IPS-NIHi7 (cell line): Measurements from ENCODE around the gene PTPRN2.
"Not testable (repeated sequence)": the region's sequence is repeated elsewhere in the genome, so short reads cannot be mapped to it uniquely, and the experiment has no call there.

ENCODE experiments used
- DNase-seq: peaks from one replicate; pipeline ENCODE4 v3.0.0; 2012; ENCODE audit warnings: mixed read lengths; ENCODE audit errors: extremely low spot score

Gene PTPRN2

DNA sequence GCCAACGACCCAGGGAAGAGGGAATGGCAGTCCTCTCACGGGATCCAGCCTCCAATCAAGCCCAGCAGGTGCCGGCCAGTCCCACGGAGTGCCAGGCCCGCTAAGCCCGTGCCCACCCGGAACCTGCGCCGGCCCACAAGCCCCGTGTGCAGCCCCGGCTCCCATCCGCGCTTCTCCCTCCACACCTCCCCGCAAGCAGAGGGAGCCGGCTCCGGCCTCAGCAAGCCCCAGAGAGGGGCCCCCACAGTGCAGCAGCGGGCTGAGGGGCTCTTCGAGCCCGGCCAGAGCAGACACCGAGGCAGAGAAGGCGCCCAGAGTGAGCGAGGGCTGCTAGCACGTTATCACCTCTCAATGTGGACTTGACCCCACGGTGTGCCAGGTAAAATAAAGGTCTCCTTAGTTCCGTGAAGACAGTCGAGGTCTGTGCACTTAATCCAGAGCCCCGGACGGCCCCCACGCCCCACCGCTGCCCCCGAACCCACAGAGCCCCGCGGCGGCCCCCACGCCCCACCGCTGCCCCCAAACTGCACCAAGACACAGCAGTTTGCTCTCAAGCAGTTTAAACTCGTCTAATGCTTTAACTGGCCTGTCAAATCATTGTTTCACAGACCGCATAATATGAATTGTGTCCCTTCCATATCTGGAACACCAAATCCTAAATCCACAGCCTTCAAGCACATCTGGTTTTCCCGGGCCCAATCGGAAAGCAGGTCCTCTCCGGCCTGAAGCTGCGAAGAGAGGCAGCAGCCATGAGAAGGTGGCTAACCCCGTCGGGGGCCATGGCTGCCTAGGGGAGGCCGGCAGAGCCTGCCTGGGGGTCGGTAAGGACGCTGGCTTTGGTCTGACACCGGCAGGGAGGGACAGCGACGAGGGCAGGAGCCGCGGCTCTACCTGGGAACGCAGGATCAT lies 307.8 kb downstream of the PTPRN2 start:
- no peak for DNase-seq

DNA sequence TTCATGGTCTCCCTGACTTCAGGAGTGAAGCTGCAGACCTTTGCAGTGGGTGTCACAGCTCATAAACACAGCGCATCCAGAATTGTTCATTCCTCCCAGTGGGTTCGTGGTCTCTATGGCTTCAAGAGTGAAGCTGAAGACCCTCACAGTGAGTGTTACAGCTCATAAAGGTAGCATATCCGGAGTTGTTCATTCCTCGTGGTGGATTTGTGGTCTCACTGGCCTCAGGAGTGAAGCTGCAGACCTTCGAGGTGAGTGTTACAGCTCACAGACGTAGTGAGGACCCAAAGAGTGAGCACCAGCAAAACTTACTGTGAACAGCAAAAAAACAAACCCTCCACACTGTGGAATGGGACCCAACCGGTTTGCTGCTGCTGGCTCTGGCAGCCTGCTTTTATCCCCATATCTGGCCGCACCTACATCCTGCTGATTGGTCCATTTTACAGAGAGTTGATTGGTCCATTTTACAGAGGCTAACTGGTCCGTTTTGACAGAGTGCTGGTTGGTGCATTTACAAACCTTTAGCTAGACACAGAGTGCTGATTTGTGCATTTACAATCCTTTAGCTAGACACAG lies 308.8 kb downstream of the PTPRN2 start:
- DNase-seq: no peak

DNA sequence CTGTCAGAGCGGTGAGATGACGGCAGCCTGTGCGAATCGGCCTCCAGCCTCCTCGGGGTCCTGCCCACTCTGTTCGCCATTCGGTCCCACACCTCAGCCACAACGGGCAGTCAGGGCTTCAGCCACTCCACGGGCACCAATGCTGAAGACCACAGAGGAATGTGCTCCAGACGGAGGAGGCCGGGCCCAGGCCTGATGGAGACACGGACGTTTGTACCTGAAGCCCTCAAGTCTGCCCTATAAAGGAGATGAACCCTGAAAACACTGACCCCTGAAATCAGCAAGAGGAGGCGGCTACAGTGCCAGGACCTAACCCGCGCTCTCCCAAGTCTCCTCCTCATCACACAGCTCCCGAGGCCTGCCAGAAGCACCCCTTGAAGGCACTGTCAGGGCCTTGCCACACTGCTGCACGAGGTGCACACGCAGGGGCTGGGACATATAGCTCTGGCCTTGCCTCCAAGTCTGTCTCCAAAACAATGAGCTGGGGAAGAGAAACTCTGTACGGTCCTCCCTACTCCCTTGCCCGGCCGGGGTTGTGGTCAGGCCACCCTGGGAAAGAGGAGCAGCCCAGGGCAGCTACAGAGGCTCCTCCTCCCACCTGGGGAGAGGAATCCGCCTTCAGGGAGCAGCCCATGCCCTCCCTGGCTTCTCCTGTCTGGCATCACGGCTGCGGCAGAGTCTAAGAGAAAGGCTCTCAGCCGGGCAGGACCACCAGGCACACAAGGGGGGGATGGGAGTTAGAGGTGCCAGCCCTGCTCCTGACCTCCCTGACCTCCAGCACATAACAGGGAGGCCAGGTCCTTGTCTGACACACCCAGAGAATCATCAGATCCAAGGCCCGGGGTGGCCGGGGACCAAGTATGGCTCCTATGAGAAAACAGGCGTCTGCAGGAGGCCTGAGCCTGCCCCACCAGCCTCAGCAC lies 310.1 kb downstream of the PTPRN2 start:
- no peak for DNase-seq

DNA sequence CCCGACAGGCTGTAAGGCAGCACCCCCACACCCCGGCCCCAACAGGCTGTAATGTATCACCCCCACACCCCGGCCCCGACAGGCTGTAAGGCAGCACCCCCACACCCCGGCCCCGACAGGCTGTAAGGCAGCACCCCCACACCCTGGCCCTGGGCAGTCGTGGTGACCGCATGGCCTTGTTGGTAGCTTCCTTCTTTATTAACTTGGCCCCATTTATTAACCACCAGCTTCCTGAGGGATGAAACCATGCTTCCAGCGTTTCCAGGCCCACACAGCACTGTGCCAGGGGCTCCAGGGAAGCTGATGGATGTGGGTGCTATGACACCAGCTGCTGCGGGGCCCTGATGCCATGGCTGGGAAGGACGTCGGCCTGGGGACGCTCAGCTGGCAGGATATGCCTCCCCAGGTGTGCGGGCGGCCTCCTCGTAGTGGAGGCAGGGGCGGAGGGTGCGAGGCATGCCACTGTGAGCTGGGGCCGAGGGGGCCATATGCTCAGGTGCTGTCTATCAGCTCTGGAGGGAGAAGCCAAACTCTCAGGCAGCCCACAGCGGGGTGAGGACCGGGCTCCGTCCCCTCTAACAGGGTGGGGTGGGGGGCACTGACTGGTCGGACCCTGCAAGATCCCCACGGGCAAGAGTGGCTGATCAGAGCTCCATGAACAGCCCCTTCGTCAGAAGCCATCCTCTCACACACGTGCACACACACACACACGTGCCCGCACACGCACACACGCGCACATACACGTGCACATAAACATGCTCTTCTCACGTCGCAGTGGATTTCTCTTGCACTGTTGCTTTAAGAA lies 311.0 kb downstream of the PTPRN2 start:
- DNase-seq: no peak

DNA sequence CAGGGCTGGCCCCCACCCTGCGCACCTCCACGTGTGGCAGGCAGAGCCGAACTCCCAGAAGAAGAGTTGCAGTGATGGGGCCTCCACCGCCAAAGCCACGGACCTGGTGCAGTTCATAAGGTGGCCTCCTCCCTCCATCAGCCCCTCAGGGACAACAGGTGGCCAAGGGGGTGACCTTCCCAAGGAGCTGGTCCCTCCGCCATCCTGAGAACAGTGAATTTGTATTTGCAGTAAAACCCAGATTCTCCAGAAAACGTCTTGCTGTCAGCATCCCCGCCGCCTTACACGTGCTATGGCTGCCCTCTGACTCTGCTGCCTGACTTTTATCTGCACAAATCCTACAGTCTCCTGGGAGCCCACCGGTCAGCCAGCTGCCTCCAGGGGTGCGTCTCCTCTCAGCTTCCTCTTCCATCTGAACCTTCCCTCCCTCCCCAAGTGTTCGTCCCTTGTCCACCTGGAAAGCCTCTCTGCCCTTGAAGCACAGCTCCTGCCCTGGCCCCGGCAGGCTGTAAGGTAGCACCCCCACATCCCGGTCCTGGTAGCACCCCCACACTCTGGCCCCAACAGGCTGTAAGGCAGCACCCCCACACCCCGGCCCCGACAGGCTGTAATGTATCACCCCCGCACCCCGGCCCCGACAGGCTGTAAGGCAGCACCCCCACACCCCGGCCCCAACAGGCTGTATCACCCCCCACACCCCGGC lies 311.8 kb downstream of the PTPRN2 start:
- no peak for DNase-seq

DNA sequence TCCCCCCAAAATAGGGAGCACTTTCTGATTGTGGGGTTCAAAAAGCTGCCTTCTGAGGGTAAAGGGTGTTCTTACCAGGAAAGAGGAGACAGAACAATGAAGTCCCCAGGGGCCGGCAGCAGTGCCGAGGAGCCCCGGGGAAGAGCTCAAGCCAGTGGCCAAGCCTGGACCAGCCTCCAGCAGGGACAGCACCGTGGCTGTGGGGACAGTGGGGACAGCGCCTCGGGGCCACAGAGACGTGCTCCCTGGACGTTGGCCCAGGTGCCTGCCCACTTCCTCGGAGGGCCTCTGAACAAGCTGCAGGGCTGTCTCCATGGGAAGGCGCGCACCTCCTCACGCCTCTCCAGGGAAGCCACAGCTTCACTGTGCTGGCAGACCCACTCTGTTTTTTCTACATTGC lies 312.6 kb downstream of the PTPRN2 start:
- no peak for DNase-seq

DNA sequence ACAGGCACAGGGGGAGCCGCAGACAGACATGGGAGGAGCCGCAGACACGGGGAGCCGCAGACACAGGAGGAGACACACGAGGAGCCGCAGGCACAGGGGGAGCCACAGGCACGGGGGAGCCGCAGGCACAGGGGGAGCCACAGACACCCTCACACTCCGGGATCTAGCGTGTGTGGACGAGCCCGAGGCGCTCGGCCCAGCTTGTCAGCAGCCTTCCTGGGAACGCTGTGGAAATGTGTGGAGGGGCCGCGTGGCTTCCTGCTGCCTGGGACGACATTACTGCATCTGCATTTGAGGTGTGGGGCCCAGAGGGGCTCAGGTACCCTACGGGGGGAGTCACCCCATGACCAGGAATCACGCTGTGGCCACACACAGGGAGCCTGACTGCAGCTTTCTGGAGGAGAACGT lies 313.2 kb downstream of the PTPRN2 start:
- no peak for DNase-seq

DNA sequence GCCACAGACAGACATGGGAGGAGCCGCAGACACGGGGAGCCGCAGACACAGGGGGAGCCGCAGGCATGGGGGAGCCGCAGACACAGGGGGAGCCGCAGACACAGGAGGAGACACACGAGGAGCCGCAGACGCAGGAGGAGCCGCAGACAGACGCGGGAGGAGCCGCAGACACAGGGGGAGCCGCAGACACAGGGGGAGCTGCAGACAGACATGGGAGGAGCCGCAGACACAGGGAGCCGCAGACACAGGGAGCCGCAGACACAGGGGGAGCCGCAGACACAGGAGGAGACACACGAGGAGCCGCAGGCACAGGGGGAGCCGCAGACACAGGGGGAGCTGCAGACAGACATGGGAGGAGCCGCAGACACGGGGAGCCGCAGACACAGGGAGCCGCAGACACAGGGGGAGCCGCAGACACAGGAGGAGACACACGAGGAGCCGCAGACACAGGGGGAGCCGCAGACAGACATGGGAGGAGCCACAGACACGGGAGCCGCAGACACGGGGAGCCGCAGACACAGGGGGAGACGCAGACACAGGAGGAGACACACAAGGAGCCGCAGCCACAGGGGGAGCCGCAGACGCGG lies 313.8 kb downstream of the PTPRN2 start:
- DNase-seq: not testable (repeated sequence)

DNA sequence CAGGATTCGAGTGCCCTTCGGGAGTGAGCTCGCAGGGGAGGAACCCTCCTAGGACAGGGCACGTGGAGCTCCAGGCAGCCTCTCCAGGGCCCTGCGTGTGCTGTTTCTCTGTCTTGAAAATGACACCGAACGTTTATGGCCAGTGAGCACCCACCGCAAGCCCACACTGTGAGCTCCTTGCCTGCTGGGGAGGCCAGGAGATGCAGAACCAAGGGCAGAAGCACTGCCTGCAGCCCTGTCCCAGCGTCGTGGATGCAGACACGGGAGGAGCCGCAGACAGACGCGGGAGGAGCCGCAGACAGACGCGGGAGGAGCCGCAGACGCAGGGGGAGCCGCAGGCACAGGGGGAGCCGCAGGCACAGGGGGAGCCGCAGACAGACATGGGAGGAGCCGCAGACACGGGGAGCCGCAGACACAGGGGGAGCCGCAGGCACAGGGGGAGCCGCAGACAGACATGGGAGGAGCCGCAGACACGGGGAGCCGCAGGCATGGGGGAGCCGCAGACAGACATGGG lies 314.4 kb downstream of the PTPRN2 start:
- DNase-seq: no peak

DNA sequence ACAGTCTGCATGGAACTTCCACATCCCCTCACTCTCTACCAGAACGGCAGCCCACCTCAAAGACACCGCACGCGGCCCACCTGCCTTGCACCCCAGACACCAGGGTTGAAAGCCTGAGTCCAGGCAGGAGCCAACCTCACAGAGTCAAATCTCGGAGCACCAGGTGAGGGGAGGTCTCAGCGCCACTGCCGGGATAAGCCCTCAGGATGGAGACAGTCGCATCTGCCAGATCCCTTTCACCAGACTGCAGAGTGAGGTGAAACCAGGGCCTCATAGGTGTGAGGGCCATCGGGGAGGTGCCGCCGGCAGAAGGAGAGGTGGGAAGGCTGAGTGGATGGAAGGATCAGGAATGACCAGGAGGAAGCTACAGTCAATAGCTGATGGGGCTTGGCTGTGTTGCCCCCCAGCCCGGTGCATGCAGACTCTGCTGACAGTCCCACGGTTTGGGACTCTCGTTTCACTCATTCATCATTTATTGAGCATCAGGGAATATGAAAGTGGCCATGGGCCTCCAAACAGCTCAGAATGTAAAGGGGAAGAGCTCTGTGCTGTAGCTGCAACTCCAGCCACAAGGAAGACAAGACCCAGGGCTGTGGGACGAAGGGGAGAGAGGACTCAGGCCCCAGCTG lies 315.0 kb downstream of the PTPRN2 start:
- DNase-seq: no peak

DNA sequence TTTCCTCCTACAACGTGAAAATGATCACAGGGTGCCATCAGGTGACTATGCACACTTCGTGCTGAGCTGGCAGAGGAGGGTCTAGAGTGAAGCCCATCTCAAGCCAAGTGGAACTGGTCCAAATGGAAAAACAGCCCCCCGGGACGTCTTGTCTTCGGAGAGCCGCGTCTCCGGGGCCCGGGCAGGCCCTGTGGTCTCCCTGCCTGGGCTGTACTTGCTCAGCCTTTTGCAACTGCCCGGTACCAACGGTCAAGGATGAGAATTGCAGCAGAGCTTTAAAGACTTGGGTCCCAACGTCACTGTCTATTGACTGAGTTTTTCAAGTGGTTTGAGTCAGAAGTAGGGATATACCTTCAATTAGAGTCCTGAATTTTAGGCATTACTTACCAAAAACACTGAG lies 315.5 kb downstream of the PTPRN2 start:
- no peak for DNase-seq

DNA sequence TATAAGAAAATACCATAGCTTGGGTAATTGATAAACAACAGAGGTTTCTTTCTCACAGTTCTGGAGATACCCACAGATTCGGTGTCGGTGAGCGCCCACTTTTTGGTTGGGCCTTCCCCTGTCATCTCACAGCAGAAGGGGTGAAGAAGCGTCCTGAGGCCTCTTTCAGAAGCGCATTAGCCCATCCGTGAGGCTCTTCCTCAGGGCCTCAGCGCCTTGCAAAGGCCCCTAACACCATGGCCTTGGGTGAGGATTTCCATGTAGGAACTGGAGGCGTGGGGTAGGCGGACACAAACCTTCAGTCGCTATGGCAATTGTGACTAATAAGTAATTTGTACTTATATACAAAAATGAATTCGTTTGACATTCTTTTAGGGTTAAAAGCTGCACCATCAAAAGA lies 316.0 kb downstream of the PTPRN2 start:
- no peak for DNase-seq

DNA sequence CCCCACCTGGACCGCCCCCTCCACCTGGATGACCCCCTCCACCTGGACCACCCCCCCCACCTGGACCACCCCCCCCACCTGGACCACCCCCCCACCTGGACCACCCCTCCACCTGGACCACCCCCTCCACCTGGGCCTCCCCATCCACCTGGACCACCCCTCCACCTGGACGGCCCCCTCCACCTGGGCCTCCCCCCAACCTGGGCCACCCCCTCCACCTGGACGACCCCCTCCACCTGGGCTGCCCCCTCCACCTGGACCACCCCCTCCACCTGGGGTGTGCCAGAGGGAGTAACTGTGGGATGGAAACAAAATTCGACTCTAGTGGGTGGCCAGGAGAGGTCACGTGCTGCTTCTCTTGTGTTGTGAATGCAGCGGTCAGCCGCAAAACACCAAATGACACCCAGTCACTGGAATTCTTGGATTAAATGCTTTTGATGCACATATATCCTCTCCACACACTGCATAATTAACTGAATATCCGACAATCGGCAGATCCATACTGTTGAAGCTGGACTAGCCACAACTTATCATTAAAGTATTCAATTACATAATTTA lies 316.7 kb downstream of the PTPRN2 start:
- DNase-seq: no peak

DNA sequence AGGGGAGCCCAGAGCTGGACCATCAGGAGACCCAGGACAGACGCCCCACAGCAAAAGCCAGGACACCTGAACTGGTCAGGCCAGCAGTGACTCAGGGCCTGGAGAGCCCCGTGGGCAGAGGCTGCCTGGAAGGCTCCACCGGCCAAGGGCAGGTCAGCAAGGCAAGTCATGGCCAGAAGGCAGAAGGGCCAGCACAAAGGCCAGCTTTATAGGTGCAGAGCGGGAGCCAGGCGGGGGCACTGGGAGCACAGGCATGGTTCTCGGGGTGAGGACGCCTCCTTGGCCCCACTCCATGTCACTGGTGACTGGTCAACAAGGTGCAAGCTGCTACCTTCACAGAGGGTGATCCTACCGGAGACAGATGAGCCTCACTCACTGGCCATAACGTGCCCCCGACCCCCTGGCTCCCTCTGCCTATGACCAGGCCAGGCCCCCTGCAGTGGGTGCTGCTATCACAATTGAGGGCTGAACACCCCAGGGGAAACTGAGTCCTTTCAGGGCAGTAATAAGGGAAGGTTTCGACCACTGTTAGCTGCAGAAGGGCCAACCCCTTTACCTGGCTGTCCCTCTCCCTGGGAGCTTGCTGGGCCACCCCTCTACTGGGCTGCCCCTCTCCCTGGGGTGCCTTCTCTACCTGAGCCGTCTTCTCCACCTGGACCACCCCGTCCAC lies 317.4 kb downstream of the PTPRN2 start:
- DNase-seq: no peak

DNA sequence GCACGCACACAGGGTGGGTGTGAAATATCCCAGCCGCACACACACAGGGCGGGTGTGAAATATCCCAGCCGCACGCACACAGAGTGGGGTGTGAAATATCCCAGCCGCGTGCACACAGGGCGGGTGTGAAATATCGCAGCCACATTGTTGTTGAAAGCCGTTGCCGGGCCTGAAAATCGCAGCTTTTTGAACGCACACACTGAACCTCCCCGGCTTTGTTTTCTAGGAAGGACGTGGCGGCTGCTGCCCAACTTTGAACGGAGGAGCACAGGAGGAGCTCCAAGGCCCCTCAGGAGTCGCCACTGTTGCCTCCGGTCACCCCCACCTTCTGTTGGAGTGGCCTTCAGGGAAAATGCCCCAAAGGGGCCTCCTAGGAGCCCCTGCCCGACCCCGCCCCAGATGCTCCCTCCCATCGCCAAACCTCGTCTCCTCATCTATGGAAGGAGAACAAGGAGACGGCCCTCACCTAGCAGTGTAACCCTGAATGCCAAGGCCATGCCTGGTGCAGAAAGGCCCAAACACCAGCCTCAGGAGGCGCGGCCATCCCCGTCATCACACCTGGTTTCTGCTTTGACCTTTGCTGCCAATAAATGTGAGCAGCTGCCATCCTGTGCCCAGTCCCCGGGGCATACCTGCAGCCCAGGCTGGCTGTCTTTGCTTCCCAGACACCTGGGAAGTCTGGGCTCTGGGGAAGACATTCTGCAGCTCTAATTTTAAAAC lies 318.6 kb downstream of the PTPRN2 start:
- DNase-seq: no peak

DNA sequence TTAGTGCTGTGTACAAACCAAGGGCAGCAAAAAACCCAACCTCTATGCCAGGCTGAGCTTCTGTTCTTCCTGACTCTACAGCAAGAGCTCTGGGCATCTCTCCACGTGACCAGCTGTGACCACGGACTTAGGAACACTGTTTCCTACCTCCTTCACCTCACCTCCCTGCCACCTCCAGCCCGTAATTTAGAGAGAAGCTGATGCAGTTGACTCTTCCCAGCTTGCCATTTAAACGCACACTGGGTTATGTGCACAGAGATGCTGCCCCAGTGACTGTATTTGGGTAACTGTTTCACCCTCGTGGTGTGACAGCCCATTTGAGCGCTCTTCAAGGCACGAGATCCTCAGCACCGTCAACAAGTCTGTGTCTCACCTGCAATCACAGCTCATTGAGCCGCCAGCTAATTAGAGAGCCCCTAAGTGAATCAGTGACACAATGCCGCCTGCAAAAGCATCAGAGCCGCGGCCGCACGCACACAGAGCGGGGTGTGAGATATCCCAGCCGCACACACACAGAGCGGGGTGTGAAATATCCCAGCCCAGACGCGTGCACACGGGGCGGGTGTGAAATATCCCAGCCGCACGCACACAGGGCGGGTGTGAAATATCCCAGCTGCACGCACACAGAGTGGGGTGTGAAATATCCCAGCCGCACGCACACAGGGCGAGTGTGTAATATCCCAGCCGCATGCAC lies 319.7 kb downstream of the PTPRN2 start:
- no peak for DNase-seq
